Eye (tissue), 1 donor: Measurements from ENCODE around the gene MYO16.

Source experiments
- DNase-seq: peaks from one replicate; pipeline ENCODE4 v3.0.0-alpha.2; 2015

MYO16 gene

GRCh38 chr13:108947551-108948030, 318.2 kb downstream of the MYO16 start:
- peak; percentile 53 for DNase-seq

GRCh38 chr13:108948251-108948671, 318.9 kb downstream of the MYO16 start:
- DNase-seq, result no peak

- DNase-seq, result no peak
Measured at GRCh38 chr13:108950333-108951010, 321.1 kb downstream of the MYO16 start.

GRCh38 chr13:108955741-108956140, 326.3 kb downstream of the MYO16 start:
- no peak for DNase-seq

- no peak for DNase-seq
Measured at GRCh38 chr13:108957369-108958012, 328.1 kb downstream of the MYO16 start.

GRCh38 chr13:108958013-108958376, 328.6 kb downstream of the MYO16 start:
- no peak for DNase-seq

GRCh38 chr13:108959234-108959633, 329.8 kb downstream of the MYO16 start:
- no peak for DNase-seq

- DNase-seq, result no peak
Measured at GRCh38 chr13:108960006-108960405, 330.6 kb downstream of the MYO16 start.

- DNase-seq, result peak; percentile 76
Measured at GRCh38 chr13:108961542-108962125, 332.2 kb downstream of the MYO16 start.

GRCh38 chr13:108962654-108963053, 333.2 kb downstream of the MYO16 start:
- no peak for DNase-seq

- no peak for DNase-seq
Measured at GRCh38 chr13:108963276-108963810, 333.9 kb downstream of the MYO16 start.

- DNase-seq, result no peak
Measured at GRCh38 chr13:108963846-108964600, 334.6 kb downstream of the MYO16 start.

GRCh38 chr13:108964606-108965005, 335.2 kb downstream of the MYO16 start:
- DNase-seq, result no peak

GRCh38 chr13:108967371-108967770, 338.0 kb downstream of the MYO16 start:
- no peak for DNase-seq

GRCh38 chr13:108968566-108968965, 339.2 kb downstream of the MYO16 start:
- no peak for DNase-seq

- DNase-seq, result no peak
Measured at GRCh38 chr13:108974686-108975085, 345.3 kb downstream of the MYO16 start.

- peak; percentile 19 for DNase-seq
Measured at GRCh38 chr13:108980237-108980636, 350.8 kb downstream of the MYO16 start.

- no peak for DNase-seq
Measured at GRCh38 chr13:108981407-108981806, 352.0 kb downstream of the MYO16 start.

GRCh38 chr13:108983273-108983672, 353.9 kb downstream of the MYO16 start:
- no peak for DNase-seq

GRCh38 chr13:108984251-108984920, 355.0 kb downstream of the MYO16 start:
- DNase-seq, result no peak

GRCh38 chr13:108985166-108985565, 355.8 kb downstream of the MYO16 start:
- DNase-seq, result no peak

GRCh38 chr13:108987517-108987916, 358.1 kb downstream of the MYO16 start:
- peak; percentile 22 for DNase-seq

GRCh38 chr13:108987944-108988343, 358.5 kb downstream of the MYO16 start:
- DNase-seq, result no peak
